Measurements from ENCODE around the gene HOMER1.

Gene HOMER1

DNA sequence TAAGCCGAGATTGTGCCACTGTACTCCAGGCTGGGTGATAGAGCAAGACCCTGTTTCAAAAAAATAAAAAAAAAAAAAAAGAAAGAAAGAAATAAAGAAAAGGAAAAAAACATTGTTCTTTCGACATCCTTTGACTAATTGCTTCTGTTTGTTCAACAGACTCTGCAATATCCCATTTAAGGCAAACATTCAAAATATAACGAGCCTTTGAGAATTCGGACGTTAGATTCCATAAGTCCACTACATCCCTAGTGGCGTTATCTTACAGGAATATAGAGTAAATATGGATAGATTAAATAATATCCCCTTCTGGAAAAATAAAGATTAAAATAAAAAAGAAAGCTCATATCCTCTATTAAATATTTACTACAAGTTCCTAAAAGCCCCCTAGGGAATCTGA lies 27.0 kb upstream of the HOMER1 start:
- no peak for DNase-seq (ENCODE audit: extremely low spot score)
- CTCF ChIA-PET = interaction anchor here (1.9 to 2.6 kb wide), 3 partner anchors 11 to 17 kb away, joined by 5 to 8 read pairs (median 5); no protein-coding TSS in a partner anchor
- POLR2A ChIA-PET = no interaction called here
- TF ChIP-seq, protein P1, sequence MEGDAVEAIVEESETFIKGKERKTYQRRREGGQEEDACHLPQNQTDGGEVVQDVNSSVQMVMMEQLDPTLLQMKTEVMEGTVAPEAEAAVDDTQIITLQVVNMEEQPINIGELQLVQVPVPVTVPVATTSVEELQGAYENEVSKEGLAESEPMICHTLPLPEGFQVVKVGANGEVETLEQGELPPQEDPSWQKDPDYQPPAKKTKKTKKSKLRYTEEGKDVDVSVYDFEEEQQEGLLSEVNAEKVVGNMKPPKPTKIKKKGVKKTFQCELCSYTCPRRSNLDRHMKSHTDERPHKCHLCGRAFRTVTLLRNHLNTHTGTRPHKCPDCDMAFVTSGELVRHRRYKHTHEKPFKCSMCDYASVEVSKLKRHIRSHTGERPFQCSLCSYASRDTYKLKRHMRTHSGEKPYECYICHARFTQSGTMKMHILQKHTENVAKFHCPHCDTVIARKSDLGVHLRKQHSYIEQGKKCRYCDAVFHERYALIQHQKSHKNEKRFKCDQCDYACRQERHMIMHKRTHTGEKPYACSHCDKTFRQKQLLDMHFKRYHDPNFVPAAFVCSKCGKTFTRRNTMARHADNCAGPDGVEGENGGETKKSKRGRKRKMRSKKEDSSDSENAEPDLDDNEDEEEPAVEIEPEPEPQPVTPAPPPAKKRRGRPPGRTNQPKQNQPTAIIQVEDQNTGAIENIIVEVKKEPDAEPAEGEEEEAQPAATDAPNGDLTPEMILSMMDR (IDR thresholded peaks at IDR 0.05; ENCODE audit: control extremely low read depth, extremely low read depth, low read depth, missing control alignments) = no peak

DNA sequence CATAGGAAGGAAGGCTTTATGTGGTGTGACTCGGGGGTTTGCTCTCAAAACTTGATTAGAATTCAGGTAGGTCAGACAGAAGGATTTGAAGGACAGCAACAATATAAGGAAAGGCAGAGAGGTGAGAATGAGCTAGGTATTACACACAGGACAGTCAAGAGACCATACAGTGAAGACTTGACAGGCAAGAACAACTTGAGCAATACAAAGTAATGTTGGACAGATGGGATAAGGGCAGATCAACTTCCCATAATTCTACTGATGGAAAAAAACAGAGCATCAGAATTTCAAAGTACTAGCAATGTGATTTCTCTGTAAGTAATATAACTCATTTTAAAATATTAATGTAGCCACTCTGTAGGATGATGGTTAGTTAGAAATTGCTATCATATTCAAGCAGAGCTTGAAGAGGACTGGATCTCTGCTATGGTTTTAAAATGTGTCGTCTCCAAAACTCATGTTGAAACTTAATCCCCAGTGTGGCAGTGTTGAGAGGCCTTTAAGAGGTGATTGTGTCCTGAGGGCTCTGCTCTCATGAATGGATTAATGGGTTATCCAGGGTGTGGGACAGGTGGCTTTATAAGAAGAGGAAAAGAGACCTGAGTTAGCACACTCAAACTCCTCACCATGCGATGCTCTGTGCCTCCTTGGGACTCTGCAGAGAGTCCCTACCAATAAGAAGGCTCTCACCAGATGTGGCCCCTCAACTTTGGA lies 22.4 kb upstream of the HOMER1 start:
- CTCF ChIA-PET = interaction anchor here (1.0 to 5.1 kb wide), 7 partner anchors 9 to 519 kb away, joined by 3 to 22 read pairs (median 5); no protein-coding TSS in a partner anchor
- POLR2A ChIA-PET = no interaction called here
- TF ChIP-seq, protein P1 (IDR thresholded peaks at IDR 0.05; ENCODE audit: control extremely low read depth, extremely low read depth, low read depth, missing control alignments) = no peak
- DNase-seq (ENCODE audit: extremely low spot score) = no peak

DNA sequence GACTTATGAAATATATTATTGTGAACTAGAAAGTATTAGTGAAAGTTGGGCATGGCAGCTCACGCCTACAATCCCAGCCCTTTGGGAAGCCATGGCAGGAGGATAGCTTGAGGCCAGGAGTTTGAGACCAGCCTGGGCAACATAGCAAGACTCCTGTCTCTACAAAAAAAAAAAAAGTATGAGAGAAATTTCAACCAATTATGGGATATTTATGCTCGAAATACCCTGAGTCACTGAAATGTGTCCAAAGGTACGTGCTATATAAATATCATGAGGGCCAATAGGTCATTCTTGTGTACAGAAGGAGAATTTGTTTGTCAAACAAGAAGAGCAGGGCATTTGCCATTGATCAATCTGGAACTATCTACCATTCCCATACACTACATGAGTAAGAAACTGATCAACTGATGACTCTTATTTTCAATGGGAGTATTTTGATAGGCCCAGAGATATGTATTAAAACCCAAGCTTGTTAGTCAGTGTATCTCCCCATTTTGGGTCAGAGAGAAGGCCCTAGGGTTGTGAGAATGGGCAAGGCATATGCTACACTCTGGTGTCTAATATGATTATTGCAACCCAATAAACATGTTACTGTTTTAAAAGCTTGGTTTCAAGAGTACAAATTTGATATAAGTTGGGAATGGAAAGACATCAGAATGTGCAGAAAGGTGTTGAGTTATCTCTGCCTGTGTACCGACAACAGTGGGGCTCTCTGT lies 21.7 kb upstream of the HOMER1 start:
- no peak for DNase-seq (ENCODE audit: extremely low spot score)
- POLR2A ChIA-PET = no interaction called here
- TF ChIP-seq, protein P1 (IDR thresholded peaks at IDR 0.05; ENCODE audit: control extremely low read depth, extremely low read depth, low read depth, missing control alignments) = no peak
- CTCF ChIA-PET = interaction anchor here (0.9 to 5.1 kb wide), 9 partner anchors 8 to 519 kb away, joined by 3 to 22 read pairs (median 5); no protein-coding TSS in a partner anchor

DNA sequence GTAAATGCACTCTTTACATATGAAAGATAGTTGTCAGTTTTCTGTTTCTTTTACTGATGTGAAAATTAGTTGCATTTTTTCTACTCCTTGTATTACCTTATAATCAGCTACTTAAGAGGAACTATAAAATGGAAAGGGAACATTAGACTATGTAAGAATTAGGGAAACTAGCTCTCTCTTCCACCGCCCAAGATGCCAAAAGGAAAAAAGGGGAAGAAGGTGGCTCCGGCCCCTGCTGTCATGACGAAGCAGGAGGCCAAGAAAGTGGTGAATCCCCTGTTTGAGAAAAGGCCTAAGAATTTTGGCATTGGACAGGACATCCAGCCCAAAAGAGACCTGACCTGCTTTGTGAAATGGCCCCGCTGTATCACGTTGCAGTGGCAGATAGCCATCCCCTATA lies 15.2 kb upstream of the HOMER1 start:
- ChIA-PET CTCF (interaction anchor here (1.4 kb wide), 1 partner anchor 12 kb away, joined by 5 read pairs; no protein-coding TSS in a partner anchor), POLR2A (no interaction called here)
- TF ChIP-seq, protein P1 (IDR thresholded peaks at IDR 0.05; ENCODE audit: control extremely low read depth, extremely low read depth, low read depth, missing control alignments) = no peak
- no peak for DNase-seq (ENCODE audit: extremely low spot score)

DNA sequence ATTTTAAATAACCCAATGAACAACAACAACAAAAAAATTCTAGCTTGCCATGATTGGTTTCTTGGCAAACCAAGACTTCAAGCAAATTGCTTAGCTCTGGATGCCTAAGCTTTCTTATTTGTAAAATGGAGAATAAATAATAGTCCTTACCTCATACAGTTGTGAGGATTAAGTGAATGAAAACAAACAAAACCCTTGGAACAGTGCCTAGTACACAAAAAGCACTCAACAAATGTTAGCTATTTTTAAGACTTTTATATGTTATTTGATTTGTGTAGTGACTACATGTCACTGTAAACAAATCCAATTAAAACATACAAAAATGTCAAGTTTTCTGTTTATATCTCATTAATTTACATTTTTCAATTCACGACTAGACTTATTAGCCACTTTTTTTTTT lies 13.5 kb upstream of the HOMER1 start:
- no peak for DNase-seq (ENCODE audit: extremely low spot score)
- ChIA-PET CTCF (interaction anchor here (1.4 kb wide), 2 partner anchors 9 to 330 kb away, joined by 3 to 5 read pairs; no protein-coding TSS in a partner anchor), POLR2A (no interaction called here)
- TF ChIP-seq, protein P1 (IDR thresholded peaks at IDR 0.05; ENCODE audit: control extremely low read depth, extremely low read depth, low read depth, missing control alignments) = no peak

DNA sequence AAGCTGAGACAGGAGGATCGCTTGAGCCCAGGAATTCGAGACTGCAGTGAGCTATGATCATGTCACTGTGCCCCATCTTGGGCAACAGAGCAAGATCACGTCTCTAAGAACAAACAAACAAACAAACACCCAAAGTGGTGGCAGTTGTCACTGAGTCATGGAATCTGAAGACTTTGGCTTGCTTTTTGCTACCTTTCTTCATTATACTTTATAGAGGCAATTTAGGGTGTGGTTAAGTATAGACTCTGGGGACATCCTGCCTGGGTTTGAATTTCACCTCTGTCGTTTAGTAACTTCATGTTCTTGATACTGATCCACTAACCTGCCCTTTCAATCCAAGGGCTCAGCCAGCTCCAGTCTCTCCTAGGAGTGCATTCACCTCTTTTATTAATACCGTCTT lies 13.0 kb upstream of the HOMER1 start:
- ChIA-PET CTCF (interaction anchor here (1.4 kb wide), 2 partner anchors 9 to 330 kb away, joined by 3 to 5 read pairs; no protein-coding TSS in a partner anchor), POLR2A (no interaction called here)
- DNase-seq (ENCODE audit: extremely low spot score) = no peak
- TF ChIP-seq, protein P1 (IDR thresholded peaks at IDR 0.05; ENCODE audit: control extremely low read depth, extremely low read depth, low read depth, missing control alignments) = no peak
